Parathyroid adenoma (tissue), 2 donors: Measurements from ENCODE around the gene DGCR8.

Experiments used
- H2AFZ ChIP-seq: fragments of 300-600 bp; sonication (generic); one replicate; pipeline ENCODE4 v1.7.0; 2017; ENCODE audit warnings: antibody characterized with exemption, mild to moderate bottlenecking
- H3K27ac ChIP-seq: fragments of 300-600 bp; sonication (generic); one replicate; pipeline ENCODE4 v1.7.0; 2017
- H3K27me3 ChIP-seq: fragments of 300-600 bp; sonication (generic); one replicate; pipeline ENCODE4 v1.7.0; 2017; ENCODE audit warnings: low read length; ENCODE audit not compliant: control insufficient read depth, insufficient read depth
- H3K36me3 ChIP-seq: fragments of 300-600 bp; sonication (generic); one replicate; pipeline ENCODE4 v1.7.0; 2017; ENCODE audit warnings: low read length; ENCODE audit not compliant: control insufficient read depth, insufficient read depth
- H3K4me1 ChIP-seq: fragments of 300-600 bp; sonication (generic); one replicate; pipeline ENCODE4 v1.7.0; 2017; ENCODE audit warnings: control low read depth
- H3K4me2 ChIP-seq: fragments of 300-600 bp; sonication (generic); one replicate; pipeline ENCODE4 v1.7.0; 2017; ENCODE audit warnings: low read length
- H3K4me3 ChIP-seq: fragments of 300-600 bp; sonication (generic); one replicate; pipeline ENCODE4 v1.7.0; 2017; ENCODE audit warnings: low read depth, low read length
- H3K79me2 ChIP-seq: fragments of 300-600 bp; sonication (generic); one replicate; pipeline ENCODE4 v1.7.0; 2017; ENCODE audit warnings: control low read depth
- H3K9ac ChIP-seq: fragments of 300-600 bp; sonication (generic); one replicate; pipeline ENCODE4 v1.7.0; 2017; ENCODE audit warnings: mild to moderate bottlenecking
- H3K9me3 ChIP-seq: fragments of 300-600 bp; sonication (generic); one replicate; pipeline ENCODE4 v1.7.0; 2017; ENCODE audit warnings: low read length; ENCODE audit not compliant: control insufficient read depth
- CTCF ChIP-seq: fragments of 300-600 bp; sonication (generic); IDR thresholded peaks from one replicate; pipeline ENCODE4 v1.7.0; 2017; ENCODE audit warnings: antibody characterized with exemption, mild to moderate bottlenecking
- donor health status: primary hyperparathyroidism.

Gene DGCR8

DNA sequence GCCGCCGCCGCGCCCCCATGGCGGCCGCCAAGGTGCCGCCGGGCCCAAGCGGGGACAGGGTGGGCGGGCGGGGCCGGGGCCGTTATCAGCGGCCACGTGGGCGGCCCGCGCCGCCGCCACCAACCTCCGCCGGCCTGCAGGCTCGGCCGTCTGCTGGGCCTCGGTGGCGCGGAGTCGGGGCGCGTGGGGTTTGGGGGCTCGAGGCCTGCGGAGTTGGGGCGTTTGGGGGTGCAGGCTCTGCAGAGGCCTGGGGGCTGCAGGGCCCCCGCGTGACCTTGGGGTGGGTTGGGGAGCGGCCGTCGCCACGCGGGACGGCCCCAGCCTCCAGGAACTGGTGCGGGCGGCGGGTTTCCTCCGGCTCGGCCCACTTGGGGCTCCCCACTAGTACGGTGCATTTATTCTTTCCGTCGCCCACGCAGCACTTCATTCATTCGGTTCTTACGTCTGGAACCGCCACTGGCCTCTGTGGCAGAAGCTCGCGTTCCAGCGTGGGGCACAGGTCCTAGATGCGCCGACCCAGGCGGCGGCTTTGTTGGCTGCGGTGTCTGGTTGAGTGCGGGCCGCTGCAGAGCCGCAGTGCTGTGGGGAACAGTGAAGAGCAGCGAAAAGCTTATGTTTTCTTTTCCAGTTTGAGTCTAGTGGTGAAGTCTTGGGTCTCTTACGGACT lies 37.7 kb downstream of the DGCR8 start:
- Histone ChIP-seq H3K27ac (no peak overlapping the region), H3K27me3 (no peaks in the 10 kb centered on the region), H3K9me3 (no peaks in the 10 kb centered on the region), H3K4me1 (no peaks in the 10 kb centered on the region), H3K4me3 (peak overlapping the region; percentile 61), H3K4me2 (peak overlapping the region; percentile 83), H3K79me2 (peaks cover 2% of the 10 kb centered on the region), H2AFZ (no peak overlapping the region), H3K36me3 (no peaks in the 10 kb centered on the region), H3K9ac (no peak overlapping the region)
- no peak for TF ChIP-seq CTCF

GRCh38 chr22:20118300-20119020 lies 38.4 kb downstream of the DGCR8 start:
- H3K27ac ChIP-seq, result no peak overlapping the region
- H3K4me1 ChIP-seq, result no peaks in the 10 kb centered on the region
- TF ChIP-seq CTCF, result no peak
- peak overlapping the region; percentile 83 for H3K4me2 ChIP-seq
- peak overlapping the region; percentile 61 for H3K4me3 ChIP-seq
- peaks cover 2% of the 10 kb centered on the region for H3K79me2 ChIP-seq
- no peak overlapping the region for H2AFZ ChIP-seq
- no peaks in the 10 kb centered on the region for H3K9me3 ChIP-seq
- no peak overlapping the region for H3K9ac ChIP-seq
- H3K36me3 ChIP-seq, result no peaks in the 10 kb centered on the region
- H3K27me3 ChIP-seq, result no peaks in the 10 kb centered on the region

DNA sequence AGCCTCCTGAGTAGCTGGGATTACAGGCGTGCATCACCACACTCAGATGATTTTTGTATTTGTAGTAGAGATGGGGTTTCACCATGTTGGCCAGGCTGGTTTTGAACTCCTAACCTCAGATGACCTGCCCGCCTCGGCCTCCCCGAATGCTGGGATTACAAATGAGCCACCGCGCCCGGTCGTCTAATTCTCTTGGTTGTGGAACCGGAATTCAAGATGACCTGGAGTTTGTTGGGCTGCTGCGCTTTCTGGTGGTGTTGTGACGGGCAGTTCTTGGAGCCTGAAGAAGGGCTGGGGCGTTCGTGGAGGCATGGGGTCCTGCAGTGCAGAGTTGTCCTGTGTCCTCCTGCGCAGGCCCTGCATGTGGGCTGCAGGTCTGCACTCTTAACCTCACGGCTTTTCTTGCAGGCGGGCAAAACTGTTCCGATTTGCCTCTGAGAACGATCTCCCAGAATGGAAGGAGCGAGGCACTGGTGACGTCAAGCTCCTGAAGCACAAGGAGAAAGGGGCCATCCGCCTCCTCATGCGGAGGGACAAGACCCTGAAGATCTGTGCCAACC lies 41.9 kb downstream of the DGCR8 start:
- H3K4me1 ChIP-seq, result no peaks in the 10 kb centered on the region
- H3K27me3 ChIP-seq, result no peaks in the 10 kb centered on the region
- H3K27ac ChIP-seq, result no peak overlapping the region
- no peak for TF ChIP-seq CTCF
- no peak overlapping the region for H2AFZ ChIP-seq
- H3K79me2 ChIP-seq, result peaks cover 2% of the 10 kb centered on the region
- no peak overlapping the region for H3K9ac ChIP-seq
- H3K4me2 ChIP-seq, result no peak overlapping the region
- H3K4me3 ChIP-seq, result no peak overlapping the region
- no peaks in the 10 kb centered on the region for H3K9me3 ChIP-seq
- H3K36me3 ChIP-seq, result no peaks in the 10 kb centered on the region

- Histone ChIP-seq H3K9ac (no peak overlapping the region), H3K4me3 (no peak overlapping the region), H3K27ac (no peak overlapping the region), H3K36me3 (no peaks in the 10 kb centered on the region), H3K27me3 (no peaks in the 10 kb centered on the region), H2AFZ (no peak overlapping the region), H3K4me2 (no peak overlapping the region), H3K4me1 (no peaks in the 10 kb centered on the region), H3K9me3 (no peaks in the 10 kb centered on the region), H3K79me2 (peaks cover 1% of the 10 kb centered on the region)
- TF ChIP-seq CTCF, result no peak
These were observed 43.5 kb downstream of the DGCR8 start for GRCh38 chr22:20123366-20124082.
